ENCODE data around the gene DIO3.

Gene DIO3

GRCh38 chr14:101520621-101521472, 40.4 kb upstream of the DIO3 start:
- no peak for DNase-seq (ENCODE audit: low spot score)
- TF ChIP-seq CTCF (IDR thresholded peaks at IDR 0.05; ENCODE audit: extremely low read depth, missing control alignments) = no peak

DNA sequence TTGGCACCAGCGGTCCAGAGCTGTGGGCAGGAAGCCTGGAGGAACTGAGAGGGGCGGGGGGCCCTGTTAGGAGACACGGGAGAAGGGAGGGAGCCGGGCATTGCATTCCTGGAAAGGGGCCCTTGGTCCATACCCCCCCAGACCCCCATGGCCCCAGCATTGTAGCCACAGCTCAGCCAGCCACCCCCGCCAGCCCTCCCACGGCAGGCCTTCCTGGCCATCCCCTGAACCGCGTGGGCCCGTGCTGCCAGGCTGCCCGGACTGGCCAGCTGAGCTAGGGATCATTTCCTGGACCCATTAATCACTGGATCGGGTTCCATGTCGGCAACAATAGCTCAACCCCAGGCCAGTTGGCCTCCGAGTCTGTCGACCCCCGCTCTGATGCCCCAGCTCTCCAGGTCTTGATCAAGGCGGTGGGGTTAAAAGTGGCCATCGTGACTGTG, 39.8 kb upstream of the DIO3 start:
- no peak for DNase-seq (ENCODE audit: low spot score)
- TF ChIP-seq CTCF (IDR thresholded peaks at IDR 0.05; ENCODE audit: extremely low read depth, missing control alignments) = no peak

- no peak for TF ChIP-seq CTCF (IDR thresholded peaks at IDR 0.05; ENCODE audit: extremely low read depth, missing control alignments)
- DNase-seq (ENCODE audit: low spot score) = no peak
Observed at GRCh38 chr14:101521978-101522377, 39.3 kb upstream of the DIO3 start.

GRCh38 chr14:101525640-101526527, 35.4 kb upstream of the DIO3 start:
- no peak for TF ChIP-seq CTCF (IDR thresholded peaks at IDR 0.05; ENCODE audit: extremely low read depth, missing control alignments)
- DNase-seq (ENCODE audit: low spot score) = no peak

GRCh38 chr14:101527987-101528386, 33.3 kb upstream of the DIO3 start:
- TF ChIP-seq CTCF (IDR thresholded peaks at IDR 0.05; ENCODE audit: extremely low read depth, missing control alignments) = no peak
- no peak for DNase-seq (ENCODE audit: low spot score)

DNA sequence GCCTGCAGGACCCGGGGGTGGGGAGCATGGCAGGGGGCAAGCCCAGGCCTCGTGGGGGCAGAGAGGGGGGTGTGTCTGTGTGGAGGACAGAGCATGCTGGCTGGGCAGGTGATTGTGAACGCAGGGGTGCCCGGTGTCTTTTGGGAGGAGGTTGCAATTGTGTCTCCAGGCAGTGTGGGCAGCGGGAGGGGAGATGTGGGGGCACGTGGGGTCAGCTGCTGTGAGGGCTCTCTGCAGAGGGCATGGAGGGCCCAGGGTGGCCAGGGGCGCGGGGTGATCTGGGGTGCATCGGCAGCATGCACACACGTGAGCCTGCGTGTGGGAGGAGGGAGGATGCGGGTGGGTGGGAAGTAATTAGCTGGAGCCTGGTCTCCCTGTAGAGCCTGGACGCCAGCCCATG, 32.2 kb upstream of the DIO3 start:
- TF ChIP-seq CTCF (IDR thresholded peaks at IDR 0.05; ENCODE audit: extremely low read depth, missing control alignments) = no peak
- DNase-seq (ENCODE audit: low spot score) = no peak

DNA sequence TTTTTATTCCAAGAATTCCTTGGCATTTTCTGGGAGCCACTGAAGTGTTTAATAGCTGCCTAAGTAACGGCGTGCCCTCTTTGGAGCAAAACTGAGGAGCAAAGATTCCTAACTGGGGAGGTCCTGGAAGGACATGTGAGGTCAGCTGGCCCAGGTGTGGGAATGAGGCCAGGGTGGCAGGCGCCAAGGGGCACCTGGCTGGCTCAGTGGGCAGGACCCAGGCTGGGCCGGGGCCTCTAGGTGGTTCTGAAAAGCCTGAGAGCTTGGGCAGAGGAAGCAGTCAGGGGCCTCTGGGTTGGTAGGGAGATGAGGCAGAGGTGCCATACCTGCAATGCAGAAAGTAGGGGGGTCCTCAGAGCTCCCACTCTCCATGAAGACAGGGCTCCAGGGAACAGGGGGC, 27.1 kb upstream of the DIO3 start:
- no peak for TF ChIP-seq CTCF (IDR thresholded peaks at IDR 0.05; ENCODE audit: extremely low read depth, missing control alignments)
- no peak for DNase-seq (ENCODE audit: low spot score)

All from GM20000 (cell line).